ENCODE data around the gene CLN5. TPM values are rescaled to one million over a fixed set of nuclear protein-coding genes. Genes with fewer than 3 reads are reported as not detected.
"Not testable (repeated sequence)": the region's sequence is repeated elsewhere in the genome, so short reads cannot be mapped to it uniquely, and the experiment has no call there.

The CLN5 gene
- total RNA-seq, 1 donor from 2014 or later: 23.6 TPM

DNA sequence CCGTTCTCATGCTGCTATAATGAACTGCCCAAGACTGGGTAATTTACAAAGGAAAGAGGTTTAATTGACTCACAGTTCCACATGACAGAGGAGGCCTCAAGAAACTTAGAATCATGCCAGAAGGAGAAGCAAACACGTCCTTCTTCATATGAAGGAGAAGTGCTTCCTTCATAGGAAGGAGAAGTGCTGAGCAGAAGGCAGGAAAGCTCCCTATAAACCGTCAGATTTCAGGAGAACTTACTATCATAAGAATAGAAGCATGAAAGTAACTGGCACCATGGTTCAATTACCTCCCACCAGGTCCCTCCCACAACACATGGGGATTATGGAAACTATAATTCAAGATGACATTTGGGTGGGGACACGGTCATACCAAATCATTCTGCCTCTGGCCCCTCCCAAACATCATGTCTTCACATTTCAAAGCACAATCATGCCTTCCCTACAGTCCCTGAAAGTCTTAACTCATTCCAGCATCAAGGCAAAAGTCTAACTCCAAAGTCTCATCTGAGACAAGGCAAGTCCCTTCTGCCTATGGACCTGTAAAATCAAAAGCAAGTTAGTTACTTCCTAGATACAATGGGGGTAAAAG, 32.9 kb upstream of the CLN5 start:
- intact Hi-C loops (cut with micrococcal nuclease): no loop called here
- ChIA-PET POLR2A (no interaction called here), CTCF (no interaction called here)
- TF ChIP-seq, protein P1, sequence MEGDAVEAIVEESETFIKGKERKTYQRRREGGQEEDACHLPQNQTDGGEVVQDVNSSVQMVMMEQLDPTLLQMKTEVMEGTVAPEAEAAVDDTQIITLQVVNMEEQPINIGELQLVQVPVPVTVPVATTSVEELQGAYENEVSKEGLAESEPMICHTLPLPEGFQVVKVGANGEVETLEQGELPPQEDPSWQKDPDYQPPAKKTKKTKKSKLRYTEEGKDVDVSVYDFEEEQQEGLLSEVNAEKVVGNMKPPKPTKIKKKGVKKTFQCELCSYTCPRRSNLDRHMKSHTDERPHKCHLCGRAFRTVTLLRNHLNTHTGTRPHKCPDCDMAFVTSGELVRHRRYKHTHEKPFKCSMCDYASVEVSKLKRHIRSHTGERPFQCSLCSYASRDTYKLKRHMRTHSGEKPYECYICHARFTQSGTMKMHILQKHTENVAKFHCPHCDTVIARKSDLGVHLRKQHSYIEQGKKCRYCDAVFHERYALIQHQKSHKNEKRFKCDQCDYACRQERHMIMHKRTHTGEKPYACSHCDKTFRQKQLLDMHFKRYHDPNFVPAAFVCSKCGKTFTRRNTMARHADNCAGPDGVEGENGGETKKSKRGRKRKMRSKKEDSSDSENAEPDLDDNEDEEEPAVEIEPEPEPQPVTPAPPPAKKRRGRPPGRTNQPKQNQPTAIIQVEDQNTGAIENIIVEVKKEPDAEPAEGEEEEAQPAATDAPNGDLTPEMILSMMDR (IDR thresholded peaks at IDR 0.05): no peak
- Mint-ChIP-seq H3K36me3 (ENCODE audit: low read depth) (peaks cover 7% of the 10 kb centered on the region), H3K4me3 (no peak overlapping the region), H3K4me1 (no peaks in the 10 kb centered on the region), H3K9me3 (peaks cover 17% of the 10 kb centered on the region), H3K27ac (no peak overlapping the region), H3K27me3 (peaks cover 8% of the 10 kb centered on the region)
- ATAC-seq (ENCODE audit: low read depth): no peak
- DNase-seq: no peak

DNA sequence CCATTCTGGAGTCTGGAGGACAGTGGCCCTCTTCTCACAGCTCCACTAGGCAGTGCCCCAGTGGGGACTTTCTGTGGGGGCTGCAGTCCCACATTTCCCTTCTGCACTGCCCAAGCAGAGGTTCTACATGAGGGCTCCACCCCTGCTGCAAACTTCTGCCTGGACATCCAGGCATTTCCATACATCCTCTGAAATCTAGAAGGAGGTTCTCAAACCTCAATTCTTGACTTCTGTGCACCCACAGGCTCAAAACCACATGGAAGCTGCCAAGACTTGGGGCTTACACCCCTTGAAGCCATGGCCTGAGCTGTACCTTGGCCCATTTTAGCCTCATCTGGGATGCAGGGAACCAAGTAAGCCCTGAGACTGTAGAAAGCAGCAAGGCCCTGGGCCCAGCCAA, 32.1 kb upstream of the CLN5 start:
- peaks cover 17% of the 10 kb centered on the region for H3K9me3 Mint-ChIP-seq
- ATAC-seq (ENCODE audit: low read depth); H3K27me3 Mint-ChIP-seq; H3K4me1 Mint-ChIP-seq; H3K36me3 Mint-ChIP-seq (ENCODE audit: low read depth); CTCF ChIA-PET; intact Hi-C loops (cut with micrococcal nuclease); DNase-seq; H3K27ac Mint-ChIP-seq; H3K4me3 Mint-ChIP-seq; POLR2A ChIA-PET: not testable (repeated sequence)

DNA sequence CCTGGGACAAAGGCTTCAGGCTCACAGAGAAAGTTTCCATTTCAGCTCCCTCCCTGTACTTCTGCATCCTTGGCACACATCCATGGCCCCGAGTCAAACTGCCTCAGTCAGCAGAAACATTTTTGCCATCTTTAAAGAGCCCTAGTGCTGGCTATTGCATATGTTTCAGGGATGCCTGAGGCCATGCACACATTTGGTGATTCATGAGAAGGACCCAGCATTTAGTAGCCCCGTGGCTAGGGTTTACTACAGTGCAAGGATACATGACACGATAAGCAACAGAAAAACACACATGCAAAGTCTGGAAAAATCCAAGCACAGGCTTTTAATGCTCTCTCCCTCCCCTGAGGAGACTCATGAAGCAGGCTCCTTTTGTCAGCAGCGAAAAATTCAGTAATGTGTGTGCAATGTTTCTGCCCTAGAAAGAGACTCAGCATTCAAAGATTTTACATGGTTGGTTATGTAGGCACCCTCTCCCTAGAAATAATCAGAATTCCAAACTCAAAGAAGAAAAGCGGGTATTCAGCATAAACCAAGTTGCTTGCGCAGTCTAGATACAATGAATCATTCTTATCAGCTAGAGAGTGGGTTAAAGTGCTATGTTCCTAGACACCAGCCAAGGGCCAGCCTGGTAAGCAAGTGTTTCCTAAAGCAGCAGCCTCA, 26.0 kb upstream of the CLN5 start:
- ChIA-PET POLR2A (no interaction called here), CTCF (no interaction called here)
- Mint-ChIP-seq H3K4me3 (no peak overlapping the region), H3K4me1 (no peaks in the 10 kb centered on the region), H3K9me3 (peaks cover 2% of the 10 kb centered on the region), H3K27ac (no peak overlapping the region), H3K27me3 (peaks cover 10% of the 10 kb centered on the region), H3K36me3 (ENCODE audit: low read depth) (no peaks in the 10 kb centered on the region)
- no peak for DNase-seq
- no peak for ATAC-seq (ENCODE audit: low read depth)
- intact Hi-C loops (cut with micrococcal nuclease): no loop called here
- TF ChIP-seq, protein P1 (IDR thresholded peaks at IDR 0.05): no peak

DNA sequence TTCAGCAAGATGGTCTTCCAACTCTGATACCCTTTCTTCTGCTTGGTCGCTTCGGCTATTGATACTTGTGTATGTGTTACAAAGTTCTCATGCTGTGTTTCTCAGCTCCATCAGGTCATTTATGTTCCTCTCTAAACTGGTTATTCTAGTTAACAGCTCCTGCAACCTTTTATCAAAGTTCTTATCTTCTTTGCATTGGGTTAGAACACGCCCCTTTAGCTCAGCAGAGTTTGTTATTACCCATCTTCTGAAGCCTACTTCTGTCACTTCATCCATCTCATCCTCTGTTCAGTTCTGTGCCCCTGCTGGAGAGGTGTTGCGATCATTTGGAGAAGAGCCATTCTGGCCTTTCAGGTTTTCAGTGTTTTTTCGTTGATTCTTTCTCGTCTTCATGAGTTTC, 24.9 kb upstream of the CLN5 start:
- Mint-ChIP-seq H3K9me3 (no peaks in the 10 kb centered on the region), H3K4me1 (no peaks in the 10 kb centered on the region), H3K36me3 (ENCODE audit: low read depth) (no peaks in the 10 kb centered on the region), H3K27me3 (peaks cover 13% of the 10 kb centered on the region), H3K4me3 (no peak overlapping the region), H3K27ac (no peak overlapping the region)
- POLR2A ChIA-PET: no interaction called here
- TF ChIP-seq, protein P1 (IDR thresholded peaks at IDR 0.05): no peak
- ATAC-seq (ENCODE audit: low read depth): no peak
- DNase-seq: no peak
- CTCF ChIA-PET: no interaction called here
- intact Hi-C loops (cut with micrococcal nuclease): no loop called here

DNA sequence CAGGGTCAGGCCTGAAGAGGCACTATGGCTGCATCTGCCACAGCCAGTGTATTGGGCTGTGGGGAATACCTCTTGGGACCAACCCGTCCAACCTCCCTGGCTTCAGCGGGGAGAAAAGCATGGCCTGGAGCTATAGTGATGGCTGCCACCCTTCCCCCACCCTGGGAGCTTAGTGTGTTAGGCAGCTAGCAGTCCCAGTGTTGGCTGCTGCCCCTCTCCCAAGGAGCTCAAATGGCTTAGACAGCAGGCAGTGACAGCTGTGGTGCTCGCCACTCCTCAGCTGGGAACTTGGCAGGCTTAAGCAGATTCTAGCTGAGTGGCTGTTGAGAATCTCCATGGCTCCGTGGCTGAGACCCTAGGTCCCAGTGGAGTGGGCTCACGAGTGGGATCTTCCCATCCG, 23.8 kb upstream of the CLN5 start:
- Mint-ChIP-seq H3K4me3 (no peak overlapping the region), H3K36me3 (ENCODE audit: low read depth) (no peaks in the 10 kb centered on the region), H3K27ac (no peak overlapping the region), H3K9me3 (no peaks in the 10 kb centered on the region), H3K4me1 (no peaks in the 10 kb centered on the region), H3K27me3 (peaks cover 19% of the 10 kb centered on the region)
- POLR2A ChIA-PET: no interaction called here
- ATAC-seq (ENCODE audit: low read depth) (no peak), DNase-seq (no peak)
- CTCF ChIA-PET: no interaction called here
- TF ChIP-seq, protein P1 (IDR thresholded peaks at IDR 0.05): no peak
- intact Hi-C loops (cut with micrococcal nuclease): no loop called here

Data from activated B cell treated with CpG ODN at 0.5 μM for 24 hours (primary cell).